HEK293 (cell line): ENCODE measurements around the gene GALNT10.
A peak's percentile ranks its signal among the peaks of the same experiment; 100 is the strongest.

Experiments
- CTCF ChIA-PET: fragments of 350-600 bp; formaldehyde crosslinking; extraction: SDS; loops from one replicate; lab custom pipeline; 2021; ENCODE audit warnings: antibody characterized with exemption; lab: Yijun Ruan, JAX
- POLR2A ChIA-PET: fragments of 300-600 bp; formaldehyde crosslinking; extraction: SDS; loops from one replicate; lab custom pipeline; 2020; ENCODE audit warnings: antibody characterized with exemption, inconsistent platforms; lab: Yijun Ruan, JAX
- H3K27ac ChIP-seq: fragments of 200-500 bp; sonication (Bioruptor generic); 2 replicates; pipeline ENCODE4 v1.5.1; 2014; ENCODE audit warnings: low read depth, low read length, control low read depth, inconsistent platforms; ENCODE audit errors: extremely low read depth
- H3K36me3 ChIP-seq, 2 experiments: fragments of 200-500 bp in 1 of 2; sonication (Bioruptor generic) in 1 of 2; 1 replicate in 1 of 2; 2 replicates in 1 of 2; pipeline ENCODE4 v1.5.1; 2014 to 2017; ENCODE audit warnings: inconsistent platforms in 2 of 2, low read length in 2 of 2; ENCODE audit not compliant: control insufficient read depth in 2 of 2, insufficient read depth in 1 of 2
- H3K4me1 ChIP-seq: fragments of 200-500 bp; sonication (Bioruptor generic); 2 replicates; pipeline ENCODE4 v1.5.1; 2014; ENCODE audit warnings: mild to moderate bottlenecking, low read length, inconsistent platforms; ENCODE audit not compliant: control insufficient read depth, insufficient read depth
- H3K4me3 ChIP-seq: 2 replicates; pipeline ENCODE4 v1.5.1; 2011; ENCODE audit warnings: low read depth, mild to moderate bottlenecking, control low read depth, low read length, moderate library complexity
- H3K9me3 ChIP-seq: fragments of 200-500 bp; sonication (Bioruptor generic); 2 replicates; pipeline ENCODE4 v1.5.1; 2014; ENCODE audit warnings: low read depth, low read length, inconsistent platforms; ENCODE audit not compliant: control insufficient read depth, insufficient read depth
- FEZF1 ChIP-seq: fragments of 450-650 bp; formaldehyde crosslinking; IDR thresholded peaks from 2 replicates; pipeline ENCODE4 v1.5.1; 2016; ENCODE audit warnings: missing biosample characterization, missing genetic modification characterization
- GLIS1 ChIP-seq: fragments of 450-650 bp; formaldehyde crosslinking; IDR thresholded peaks from 2 replicates; pipeline ENCODE4 v1.5.1; 2016; ENCODE audit warnings: missing biosample characterization, missing genetic modification characterization
- REST ChIP-seq: fragments of 450-650 bp; formaldehyde crosslinking; IDR thresholded peaks from 2 replicates; pipeline ENCODE4 v1.5.1; 2016; ENCODE audit warnings: missing biosample characterization, missing genetic modification characterization
- ZBTB20 ChIP-seq: fragments of 450-650 bp; formaldehyde crosslinking; IDR thresholded peaks from 2 replicates; pipeline ENCODE4 v1.5.1; 2016; ENCODE audit warnings: missing biosample characterization, missing genetic modification characterization
- ZNF223 ChIP-seq: fragments of 450-650 bp; formaldehyde crosslinking; IDR thresholded peaks from 2 replicates; pipeline ENCODE4 v1.5.1; 2016; ENCODE audit warnings: missing biosample characterization, missing genetic modification characterization
- ZNF26 ChIP-seq: fragments of 450-650 bp; formaldehyde crosslinking; IDR thresholded peaks from 2 replicates; pipeline ENCODE4 v1.5.1; 2016; ENCODE audit warnings: missing biosample characterization, missing genetic modification characterization
- ZNF266 ChIP-seq: fragments of 450-650 bp; formaldehyde crosslinking; IDR thresholded peaks from 2 replicates; pipeline ENCODE4 v1.5.1; 2016; ENCODE audit warnings: missing biosample characterization, missing genetic modification characterization, low read depth
- ZNF362 ChIP-seq: fragments of 450-650 bp; formaldehyde crosslinking; IDR thresholded peaks from 2 replicates; pipeline ENCODE4 v1.5.1; 2016; ENCODE audit warnings: missing biosample characterization, missing genetic modification characterization
- ZNF37A ChIP-seq: fragments of 450-650 bp; IDR thresholded peaks from 2 replicates; pipeline ENCODE4 v1.5.1; 2018; ENCODE audit warnings: missing biosample characterization, missing genetic modification characterization
- ZNF473 ChIP-seq: fragments of 450-650 bp; formaldehyde crosslinking; IDR thresholded peaks from 2 replicates; pipeline ENCODE4 v1.5.1; 2017; ENCODE audit warnings: missing biosample characterization, missing genetic modification characterization
- ZNF501 ChIP-seq: fragments of 450-650 bp; formaldehyde crosslinking; IDR thresholded peaks from 2 replicates; pipeline ENCODE4 v1.5.1; 2016; ENCODE audit warnings: missing biosample characterization, missing genetic modification characterization
- ZNF518A ChIP-seq: fragments of 450-650 bp; formaldehyde crosslinking; conservative IDR thresholded peaks from 2 replicates; pipeline ENCODE4 v1.5.1; 2016; ENCODE audit warnings: low read depth, missing biosample characterization, missing genetic modification characterization
- ZNF549 ChIP-seq: fragments of 450-650 bp; IDR thresholded peaks from 2 replicates; pipeline ENCODE4 v1.5.1; 2018; ENCODE audit warnings: missing biosample characterization, missing genetic modification characterization, mild to moderate bottlenecking, inconsistent platforms, moderate library complexity
- ZNF561 ChIP-seq: fragments of 450-650 bp; IDR thresholded peaks from 2 replicates; pipeline ENCODE4 v1.5.1; 2018; ENCODE audit warnings: missing biosample characterization, missing genetic modification characterization, borderline replicate concordance
- ZNF600 ChIP-seq: fragments of 450-650 bp; formaldehyde crosslinking; IDR thresholded peaks from 2 replicates; pipeline ENCODE4 v1.5.1; 2016; ENCODE audit warnings: missing biosample characterization, missing genetic modification characterization
- ZSCAN23 ChIP-seq: fragments of 450-650 bp; formaldehyde crosslinking; IDR thresholded peaks from 2 replicates; pipeline ENCODE4 v1.5.1; 2016; ENCODE audit warnings: missing biosample characterization, missing genetic modification characterization

GALNT10 gene

GRCh38 chr5:154342963-154343362 is 152.4 kb downstream of the GALNT10 start:
- H3K36me3 ChIP-seq: no peaks in the 10 kb centered on the region
- ChIA-PET POLR2A (no interaction called here), CTCF (interaction anchor here (0.6 kb wide), 2 partner anchors 20 to 62 kb away, joined by 3 read pairs; no protein-coding TSS in a partner anchor)
- H3K27ac ChIP-seq: no peak overlapping the region
- no peaks in the 10 kb centered on the region for H3K4me1 ChIP-seq
- TF ChIP-seq ZNF549 (tag by site-specific recombination) (no peak), ZBTB20 (tag by site-specific recombination) (peak; percentile 72), ZSCAN23 (no peak)
- no peaks in the 10 kb centered on the region for H3K9me3 ChIP-seq
- no peak overlapping the region for H3K4me3 ChIP-seq

- POLR2A ChIA-PET: no interaction called here
- CTCF ChIA-PET: no interaction called here
Observed at GRCh38 chr5:154344461-154344860, 153.9 kb downstream of the GALNT10 start.

GRCh38 chr5:154345255-154345952 is 154.9 kb downstream of the GALNT10 start:
- Histone ChIP-seq H3K4me1 (no peaks in the 10 kb centered on the region), H3K9me3 (no peaks in the 10 kb centered on the region), H3K27ac (no peak overlapping the region), H3K4me3 (no peak overlapping the region), H3K36me3 (no peaks in the 10 kb centered on the region)
- TF ChIP-seq ZNF600 (tag by site-specific recombination): no peak
- peak; percentile 61; the same call in 1 of the 2 replicates for TF ChIP-seq ZNF362 (tag by site-specific recombination)
- CTCF ChIA-PET: no interaction called here
- POLR2A ChIA-PET: no interaction called here

More at GRCh38 chr5:154344461-154344860, 153.9 kb downstream of the GALNT10 start:
- TF ChIP-seq FEZF1 (tag by site-specific recombination) (no peak), ZNF518A (tag by site-specific recombination) (no peak)
- no peak overlapping the region for H3K4me3 ChIP-seq
- no peaks in the 10 kb centered on the region for H3K9me3 ChIP-seq
- no peaks in the 10 kb centered on the region for H3K36me3 ChIP-seq
- no peaks in the 10 kb centered on the region for H3K4me1 ChIP-seq
- H3K27ac ChIP-seq: no peak overlapping the region

GRCh38 chr5:154346427-154346826 is 155.9 kb downstream of the GALNT10 start:
- H3K27ac ChIP-seq: no peak overlapping the region
- ChIA-PET POLR2A (interaction anchor here (0.6 kb wide), 1 partner anchor 184 kb away, joined by 8 read pairs; no protein-coding TSS in a partner anchor), CTCF (interaction anchor here (0.6 kb wide), 2 partner anchors 38 to 72 kb away, joined by 3 read pairs; no protein-coding TSS in a partner anchor)
- no peaks in the 10 kb centered on the region for H3K9me3 ChIP-seq
- no peaks in the 10 kb centered on the region for H3K36me3 ChIP-seq
- no peaks in the 10 kb centered on the region for H3K4me1 ChIP-seq
- no peak overlapping the region for H3K4me3 ChIP-seq
- TF ChIP-seq ZNF473: no peak
- TF ChIP-seq ZNF266 (tag by site-specific recombination): no peak
- no peak for TF ChIP-seq ZNF26 (tag by site-specific recombination)
- TF ChIP-seq ZNF37A (tag by site-specific recombination): no peak
- TF ChIP-seq ZNF501: no peak
- TF ChIP-seq ZNF561 (tag by site-specific recombination): no peak
- no peak for TF ChIP-seq ZNF223 (tag by site-specific recombination)
- TF ChIP-seq REST (tag by site-specific recombination): no peak
- TF ChIP-seq GLIS1 (tag by site-specific recombination): no peak
